ENCODE data around the gene EMP1. TPM values are rescaled to one million over a fixed set of nuclear protein-coding genes. Genes with fewer than 3 reads are reported as not detected.

Gene EMP1
- total RNA-seq, 1 donor from 2014 or later = 273 TPM

GRCh38 chr12:13177373-13177772 lies 19.2 kb upstream of the EMP1 start:
- Mint-ChIP-seq H3K36me3 (ENCODE audit: low read depth, unreplicated experiment) (peaks cover 6% of the 10 kb centered on the region), H3K4me3 (ENCODE audit: unreplicated experiment) (no peak overlapping the region), H3K9me3 (ENCODE audit: unreplicated experiment) (no peaks in the 10 kb centered on the region), H3K27me3 (ENCODE audit: unreplicated experiment) (peaks cover 4% of the 10 kb centered on the region), H3K27ac (ENCODE audit: unreplicated experiment) (peak overlapping the region; percentile 90), H3K4me1 (ENCODE audit: unreplicated experiment) (peaks cover 74% of the 10 kb centered on the region)
- no peak for DNase-seq (ENCODE audit: low spot score)
- TF ChIP-seq CTCF (IDR thresholded peaks at IDR 0.05; ENCODE audit: unreplicated experiment) = no peak

- Mint-ChIP-seq H3K4me3 (ENCODE audit: unreplicated experiment) (no peak overlapping the region), H3K27me3 (ENCODE audit: unreplicated experiment) (peaks cover 7% of the 10 kb centered on the region), H3K9me3 (ENCODE audit: unreplicated experiment) (no peaks in the 10 kb centered on the region), H3K4me1 (ENCODE audit: unreplicated experiment) (peaks cover 72% of the 10 kb centered on the region), H3K36me3 (ENCODE audit: low read depth, unreplicated experiment) (peaks cover 6% of the 10 kb centered on the region), H3K27ac (ENCODE audit: unreplicated experiment) (peak overlapping the region; percentile 90)
- no peak for DNase-seq (ENCODE audit: low spot score)
- TF ChIP-seq CTCF (IDR thresholded peaks at IDR 0.05; ENCODE audit: unreplicated experiment) = no peak
These were observed 18.6 kb upstream of the EMP1 start for GRCh38 chr12:13177906-13178305.

- DNase-seq (ENCODE audit: low spot score) = no peak
- no peak for TF ChIP-seq CTCF (IDR thresholded peaks at IDR 0.05; ENCODE audit: unreplicated experiment)
- Mint-ChIP-seq H3K4me3 (ENCODE audit: unreplicated experiment) (peak overlapping the region; percentile 75), H3K27ac (ENCODE audit: unreplicated experiment) (peak overlapping the region; percentile 99), H3K27me3 (ENCODE audit: unreplicated experiment) (peaks cover 7% of the 10 kb centered on the region), H3K4me1 (ENCODE audit: unreplicated experiment) (peaks cover 64% of the 10 kb centered on the region), H3K36me3 (ENCODE audit: low read depth, unreplicated experiment) (peaks cover 6% of the 10 kb centered on the region), H3K9me3 (ENCODE audit: unreplicated experiment) (no peaks in the 10 kb centered on the region)
These were observed 17.8 kb upstream of the EMP1 start for GRCh38 chr12:13178568-13179210.

- Mint-ChIP-seq H3K4me3 (ENCODE audit: unreplicated experiment) (peak overlapping the region; percentile 75), H3K27ac (ENCODE audit: unreplicated experiment) (peak overlapping the region; percentile 99), H3K36me3 (ENCODE audit: low read depth, unreplicated experiment) (peaks cover 6% of the 10 kb centered on the region), H3K27me3 (ENCODE audit: unreplicated experiment) (peaks cover 10% of the 10 kb centered on the region), H3K4me1 (ENCODE audit: unreplicated experiment) (peaks cover 60% of the 10 kb centered on the region), H3K9me3 (ENCODE audit: unreplicated experiment) (no peaks in the 10 kb centered on the region)
- TF ChIP-seq CTCF (IDR thresholded peaks at IDR 0.05; ENCODE audit: unreplicated experiment) = no peak
- DNase-seq (ENCODE audit: low spot score) = peak; percentile 72
These were observed 17.1 kb upstream of the EMP1 start for GRCh38 chr12:13179211-13180074.
